ENCODE data around the gene HLA-DOB. TPM values are rescaled to one million over a fixed set of nuclear protein-coding genes. Genes with fewer than 3 reads are reported as not detected.

Gene HLA-DOB
- total RNA-seq, 2 donors from 2014 or later: not detected

DNA sequence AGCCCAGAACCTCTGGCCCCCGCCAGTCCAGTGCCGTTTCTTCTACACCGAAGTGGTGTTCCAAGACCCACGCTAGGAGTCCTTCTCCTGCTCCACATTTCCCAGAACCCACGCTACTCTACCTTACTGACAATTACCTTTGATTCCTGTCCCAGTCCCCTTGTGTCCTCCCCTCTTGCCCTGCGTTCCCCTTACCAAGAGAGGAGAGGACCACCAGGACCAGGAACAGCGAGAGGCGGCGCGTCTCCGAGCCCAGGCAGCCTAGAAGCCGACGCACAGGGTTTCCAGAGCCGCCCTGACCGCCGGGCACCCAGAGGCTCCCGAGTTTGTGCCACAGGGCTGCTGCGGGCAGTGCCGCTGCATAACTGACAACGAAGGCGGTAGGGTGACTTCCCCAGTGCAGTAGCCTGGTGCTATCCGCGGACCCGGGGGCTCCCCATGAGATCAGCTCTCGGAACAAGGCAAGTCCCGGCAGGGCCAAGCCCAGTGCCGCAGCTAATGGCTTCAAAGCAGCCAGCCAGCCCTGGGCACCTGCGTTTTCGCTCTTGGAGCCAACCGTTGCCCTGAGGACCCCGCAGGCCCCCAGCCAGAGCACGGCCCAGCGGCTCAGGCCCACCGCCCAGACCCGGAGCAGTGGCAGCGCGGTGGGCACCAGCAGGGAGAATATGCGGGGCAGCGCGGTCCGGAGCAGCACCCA, 36.2 kb upstream of the HLA-DOB start:
- WGBS, 2 experiments (ENCODE audit: insufficient coverage in 1 of 2, insufficient read length in 1 of 2): 4 to 6% methylated on average over 12 to 41 of the region's 41 CpGs
- no peak overlapping the region for H3K27ac Mint-ChIP-seq
- peaks cover 6% of the 10 kb centered on the region for H3K4me1 Mint-ChIP-seq
- DNase-seq: no peak
- H3K27me3 Mint-ChIP-seq (ENCODE audit: insufficient read depth): peaks cover 94% of the 10 kb centered on the region
- no peak overlapping the region for H3K9ac ChIP-seq (ENCODE audit: extremely low read depth, low read length, poor library complexity, severe bottlenecking)
- H3K4me3 Mint-ChIP-seq: peak overlapping the region; percentile 68
- H3K4me1 ChIP-seq (ENCODE audit: control insufficient read depth, insufficient read depth, low read length): no peaks in the 10 kb centered on the region
- no peaks in the 10 kb centered on the region for H3K9me3 ChIP-seq (ENCODE audit: control insufficient read depth, low read length)
- H3K27me3 ChIP-seq (ENCODE audit: control insufficient read depth, insufficient read depth, low read length, poor library complexity, severe bottlenecking): peaks cover 97% of the 10 kb centered on the region
- H3K27ac ChIP-seq (ENCODE audit: low read depth, low read length): no peak overlapping the region
- no peaks in the 10 kb centered on the region for H3K36me3 Mint-ChIP-seq (ENCODE audit: low read depth)
- TF ChIP-seq, protein P1, sequence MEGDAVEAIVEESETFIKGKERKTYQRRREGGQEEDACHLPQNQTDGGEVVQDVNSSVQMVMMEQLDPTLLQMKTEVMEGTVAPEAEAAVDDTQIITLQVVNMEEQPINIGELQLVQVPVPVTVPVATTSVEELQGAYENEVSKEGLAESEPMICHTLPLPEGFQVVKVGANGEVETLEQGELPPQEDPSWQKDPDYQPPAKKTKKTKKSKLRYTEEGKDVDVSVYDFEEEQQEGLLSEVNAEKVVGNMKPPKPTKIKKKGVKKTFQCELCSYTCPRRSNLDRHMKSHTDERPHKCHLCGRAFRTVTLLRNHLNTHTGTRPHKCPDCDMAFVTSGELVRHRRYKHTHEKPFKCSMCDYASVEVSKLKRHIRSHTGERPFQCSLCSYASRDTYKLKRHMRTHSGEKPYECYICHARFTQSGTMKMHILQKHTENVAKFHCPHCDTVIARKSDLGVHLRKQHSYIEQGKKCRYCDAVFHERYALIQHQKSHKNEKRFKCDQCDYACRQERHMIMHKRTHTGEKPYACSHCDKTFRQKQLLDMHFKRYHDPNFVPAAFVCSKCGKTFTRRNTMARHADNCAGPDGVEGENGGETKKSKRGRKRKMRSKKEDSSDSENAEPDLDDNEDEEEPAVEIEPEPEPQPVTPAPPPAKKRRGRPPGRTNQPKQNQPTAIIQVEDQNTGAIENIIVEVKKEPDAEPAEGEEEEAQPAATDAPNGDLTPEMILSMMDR (conservative IDR thresholded peaks at IDR 0.05): no peak
- H3K4me3 ChIP-seq (ENCODE audit: low read length): peak overlapping the region; percentile 77
- H3K36me3 ChIP-seq (ENCODE audit: control insufficient read depth, insufficient read depth, low read length): no peaks in the 10 kb centered on the region
- no peaks in the 10 kb centered on the region for H3K9me3 Mint-ChIP-seq

GRCh38 chr6:32852018-32852843, 35.4 kb upstream of the HLA-DOB start:
- Histone ChIP-seq H3K36me3 (ENCODE audit: control insufficient read depth, insufficient read depth, low read length) (no peaks in the 10 kb centered on the region), H3K27ac (ENCODE audit: low read depth, low read length) (no peak overlapping the region), H3K4me3 (ENCODE audit: low read length) (peak overlapping the region; percentile 77), H3K27me3 (ENCODE audit: control insufficient read depth, insufficient read depth, low read length, poor library complexity, severe bottlenecking) (peaks cover 97% of the 10 kb centered on the region), H3K4me1 (ENCODE audit: control insufficient read depth, insufficient read depth, low read length) (no peaks in the 10 kb centered on the region), H3K9ac (ENCODE audit: extremely low read depth, low read length, poor library complexity, severe bottlenecking) (no peak overlapping the region), H3K9me3 (ENCODE audit: control insufficient read depth, low read length) (no peaks in the 10 kb centered on the region)
- no peak for DNase-seq
- Mint-ChIP-seq H3K4me3 (peak overlapping the region; percentile 68), H3K27me3 (ENCODE audit: insufficient read depth) (peaks cover 94% of the 10 kb centered on the region), H3K4me1 (peaks cover 6% of the 10 kb centered on the region), H3K9me3 (no peaks in the 10 kb centered on the region), H3K27ac (no peak overlapping the region), H3K36me3 (ENCODE audit: low read depth) (no peaks in the 10 kb centered on the region)
- TF ChIP-seq, protein P1 (conservative IDR thresholded peaks at IDR 0.05): no peak
- WGBS, 2 experiments (ENCODE audit: insufficient coverage in 1 of 2, insufficient read length in 1 of 2): 67 to 81% methylated on average over 10 to 23 of the region's 23 CpGs

GRCh38 chr6:32851025-32851424, 34.2 kb upstream of the HLA-DOB start:
- no peaks in the 10 kb centered on the region for H3K4me1 ChIP-seq (ENCODE audit: control insufficient read depth, insufficient read depth, low read length)
- H3K27ac Mint-ChIP-seq: no peak overlapping the region
- WGBS, 2 experiments (ENCODE audit: insufficient coverage in 1 of 2, insufficient read length in 1 of 2): 80 to 89% methylated on average over 2 to 4 of the region's 4 CpGs
- H3K36me3 Mint-ChIP-seq (ENCODE audit: low read depth): no peaks in the 10 kb centered on the region
- no peak overlapping the region for H3K4me3 ChIP-seq (ENCODE audit: low read length)
- peaks cover 97% of the 10 kb centered on the region for H3K27me3 ChIP-seq (ENCODE audit: control insufficient read depth, insufficient read depth, low read length, poor library complexity, severe bottlenecking)
- no peak overlapping the region for H3K4me3 Mint-ChIP-seq
- no peak overlapping the region for H3K27ac ChIP-seq (ENCODE audit: low read depth, low read length)
- H3K9me3 ChIP-seq (ENCODE audit: control insufficient read depth, low read length): no peaks in the 10 kb centered on the region
- no peak for DNase-seq
- H3K9ac ChIP-seq (ENCODE audit: extremely low read depth, low read length, poor library complexity, severe bottlenecking): no peak overlapping the region
- H3K9me3 Mint-ChIP-seq: no peaks in the 10 kb centered on the region
- peaks cover 6% of the 10 kb centered on the region for H3K4me1 Mint-ChIP-seq
- TF ChIP-seq, protein P1 (conservative IDR thresholded peaks at IDR 0.05): no peak
- H3K36me3 ChIP-seq (ENCODE audit: control insufficient read depth, insufficient read depth, low read length): no peaks in the 10 kb centered on the region
- peaks cover 91% of the 10 kb centered on the region for H3K27me3 Mint-ChIP-seq (ENCODE audit: insufficient read depth)
